ENCODE measurements around the gene PLCD1.

DNA sequence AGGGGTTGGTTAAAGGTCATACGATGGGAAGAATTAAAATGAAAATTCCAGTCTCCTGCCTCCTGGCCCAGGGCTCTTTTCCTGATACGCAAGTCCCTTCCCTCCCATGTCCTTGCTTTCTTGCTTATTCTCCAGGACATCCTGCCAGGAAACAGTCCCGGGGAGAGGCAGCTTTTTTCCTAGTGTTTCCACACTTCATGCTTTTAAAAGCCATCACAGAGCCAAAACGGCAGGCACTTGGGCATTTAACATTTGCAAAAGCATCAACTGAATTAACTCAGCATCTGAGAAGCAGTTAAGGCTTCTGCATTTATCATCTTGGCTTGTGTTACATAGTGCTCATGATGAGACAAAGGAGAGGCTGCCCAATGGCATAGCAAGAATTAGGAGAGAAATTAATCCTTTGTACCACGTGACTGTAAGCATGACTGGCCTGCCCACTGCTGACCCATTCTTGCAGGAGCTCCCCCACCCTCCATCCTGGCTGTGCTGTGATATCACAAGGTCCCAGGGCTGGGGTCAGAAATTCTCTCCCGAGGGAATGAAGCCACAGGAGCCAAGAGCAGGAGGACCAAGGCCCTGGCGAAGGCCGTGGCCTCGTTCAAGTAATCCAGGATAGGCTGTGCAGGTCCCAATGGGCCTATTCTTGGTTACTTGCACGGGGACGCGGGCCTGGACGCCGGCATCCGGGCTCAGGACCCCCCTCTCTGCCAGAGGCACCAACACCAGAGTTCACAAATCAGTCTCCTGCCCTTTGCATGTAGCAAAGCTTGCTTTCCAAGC, 60.4 kb downstream of the PLCD1 start:
- TF ChIP-seq POLR2AphosphoS5 (IDR thresholded peaks at IDR 0.05; ENCODE audit: low read depth) (no peak), EZH2 (IDR thresholded peaks at IDR 0.05; ENCODE audit: low read depth, unreplicated experiment) (no peak), ZNF331 (CRISPR knock-in tag; IDR thresholded peaks at IDR 0.05; ENCODE audit: low read depth) (no peak)
- TF ChIP-seq, protein P1, sequence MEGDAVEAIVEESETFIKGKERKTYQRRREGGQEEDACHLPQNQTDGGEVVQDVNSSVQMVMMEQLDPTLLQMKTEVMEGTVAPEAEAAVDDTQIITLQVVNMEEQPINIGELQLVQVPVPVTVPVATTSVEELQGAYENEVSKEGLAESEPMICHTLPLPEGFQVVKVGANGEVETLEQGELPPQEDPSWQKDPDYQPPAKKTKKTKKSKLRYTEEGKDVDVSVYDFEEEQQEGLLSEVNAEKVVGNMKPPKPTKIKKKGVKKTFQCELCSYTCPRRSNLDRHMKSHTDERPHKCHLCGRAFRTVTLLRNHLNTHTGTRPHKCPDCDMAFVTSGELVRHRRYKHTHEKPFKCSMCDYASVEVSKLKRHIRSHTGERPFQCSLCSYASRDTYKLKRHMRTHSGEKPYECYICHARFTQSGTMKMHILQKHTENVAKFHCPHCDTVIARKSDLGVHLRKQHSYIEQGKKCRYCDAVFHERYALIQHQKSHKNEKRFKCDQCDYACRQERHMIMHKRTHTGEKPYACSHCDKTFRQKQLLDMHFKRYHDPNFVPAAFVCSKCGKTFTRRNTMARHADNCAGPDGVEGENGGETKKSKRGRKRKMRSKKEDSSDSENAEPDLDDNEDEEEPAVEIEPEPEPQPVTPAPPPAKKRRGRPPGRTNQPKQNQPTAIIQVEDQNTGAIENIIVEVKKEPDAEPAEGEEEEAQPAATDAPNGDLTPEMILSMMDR (conservative IDR thresholded peaks at IDR 0.05; ENCODE audit: low read depth in 2 of 2), result no peak
